ENCODE data around the gene TICAM2.
A peak's percentile ranks its signal among the peaks of the same experiment; 100 is the strongest.

TICAM2 gene

GRCh38 chr5:115625579-115626444 is 23.5 kb upstream of the TICAM2 start, which contains the start of gene TMED7:
TSS of gene TMED7 (minus strand) at chr5:115626036. CDS start at chr5:115625792, 244 bp downstream.
- Histone ChIP-seq H2AFZ (peak within 1 kb of the TSS; percentile 78), H3K4me1 (peaks cover 3% of the 10 kb centered on the region), H3K36me3 (ENCODE audit: control insufficient read depth, insufficient read depth, low read length) (no peaks in the 10 kb centered on the region), H3K9ac (peak within 1 kb of the TSS; percentile 74), H3K27me3 (ENCODE audit: control insufficient read depth, insufficient read depth, low read length) (no peaks in the 10 kb centered on the region), H3K4me2 (ENCODE audit: low read length) (peak within 1 kb of the TSS; percentile 96), H3K79me2 (peaks cover 18% of the 10 kb centered on the region), H3K4me3 (ENCODE audit: low read depth, low read length) (peak within 1 kb of the TSS; percentile 99), H3K9me3 (ENCODE audit: control insufficient read depth, low read length) (no peaks in the 10 kb centered on the region), H3K27ac (peak within 1 kb of the TSS; percentile 81)
- TF ChIP-seq CTCF (IDR thresholded peaks at IDR 0.05), result no peak

- Histone ChIP-seq H3K4me2 (ENCODE audit: low read length) (peak overlapping the region; percentile 96), H3K79me2 (peaks cover 18% of the 10 kb centered on the region), H3K4me3 (ENCODE audit: low read depth, low read length) (peak overlapping the region; percentile 99), H2AFZ (peak overlapping the region; percentile 78), H3K9ac (no peak overlapping the region), H3K27ac (peak overlapping the region; percentile 81), H3K4me1 (peaks cover 3% of the 10 kb centered on the region), H3K36me3 (ENCODE audit: control insufficient read depth, insufficient read depth, low read length) (no peaks in the 10 kb centered on the region), H3K27me3 (ENCODE audit: control insufficient read depth, insufficient read depth, low read length) (no peaks in the 10 kb centered on the region), H3K9me3 (ENCODE audit: control insufficient read depth, low read length) (no peaks in the 10 kb centered on the region)
- no peak for TF ChIP-seq CTCF (IDR thresholded peaks at IDR 0.05)
Measured at GRCh38 chr5:115624994-115625393, 22.7 kb upstream of the TICAM2 start.

- Histone ChIP-seq H3K79me2 (peaks cover 18% of the 10 kb centered on the region), H3K4me3 (ENCODE audit: low read depth, low read length) (no peak overlapping the region), H3K4me1 (peaks cover 3% of the 10 kb centered on the region), H3K27me3 (ENCODE audit: control insufficient read depth, insufficient read depth, low read length) (no peaks in the 10 kb centered on the region), H3K27ac (no peak overlapping the region), H3K9ac (no peak overlapping the region), H3K9me3 (ENCODE audit: control insufficient read depth, low read length) (no peaks in the 10 kb centered on the region), H3K36me3 (ENCODE audit: control insufficient read depth, insufficient read depth, low read length) (no peaks in the 10 kb centered on the region), H3K4me2 (ENCODE audit: low read length) (no peak overlapping the region), H2AFZ (no peak overlapping the region)
- TF ChIP-seq CTCF (IDR thresholded peaks at IDR 0.05), result no peak
Measured at GRCh38 chr5:115623658-115624057, 21.4 kb upstream of the TICAM2 start.

- Histone ChIP-seq H3K27me3 (ENCODE audit: control insufficient read depth, insufficient read depth, low read length) (no peaks in the 10 kb centered on the region), H3K4me1 (peaks cover 3% of the 10 kb centered on the region), H3K9ac (no peak overlapping the region), H2AFZ (no peak overlapping the region), H3K9me3 (ENCODE audit: control insufficient read depth, low read length) (no peaks in the 10 kb centered on the region), H3K4me3 (ENCODE audit: low read depth, low read length) (no peak overlapping the region), H3K27ac (no peak overlapping the region), H3K36me3 (ENCODE audit: control insufficient read depth, insufficient read depth, low read length) (no peaks in the 10 kb centered on the region), H3K79me2 (peaks cover 18% of the 10 kb centered on the region), H3K4me2 (ENCODE audit: low read length) (no peak overlapping the region)
- no peak for TF ChIP-seq CTCF (IDR thresholded peaks at IDR 0.05)
Measured at GRCh38 chr5:115621365-115621900, 19.2 kb upstream of the TICAM2 start.
